Epidermal melanocyte (primary cell): Measurements from ENCODE around the gene MTHFS.

Experiments used
- DNase-seq: peaks from one replicate; pipeline ENCODE4 v3.0.0; 2011; ENCODE audit warnings: low spot score; ENCODE audit not compliant: insufficient read length

The MTHFS gene

DNA sequence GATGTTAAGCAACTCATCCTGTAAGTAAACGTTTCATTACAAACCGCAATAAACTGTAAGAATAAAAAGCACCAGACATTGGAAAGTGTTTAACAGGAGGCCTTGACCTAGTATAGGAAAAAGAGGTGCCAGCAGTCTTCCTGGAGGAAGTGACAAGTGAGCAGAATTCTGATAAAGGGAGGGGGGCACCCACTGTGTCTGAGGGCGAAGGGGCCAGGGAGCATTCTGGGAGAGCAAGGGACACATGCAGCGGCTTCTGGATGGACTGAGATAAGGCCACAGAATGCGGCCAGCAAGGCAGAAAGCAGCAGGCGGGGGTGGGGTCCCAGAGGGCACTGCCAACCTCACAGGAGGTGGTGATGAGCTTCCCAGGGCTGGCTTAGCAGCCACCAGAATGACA is 80.2 kb downstream of the MTHFS start:
- no peak for DNase-seq

DNA sequence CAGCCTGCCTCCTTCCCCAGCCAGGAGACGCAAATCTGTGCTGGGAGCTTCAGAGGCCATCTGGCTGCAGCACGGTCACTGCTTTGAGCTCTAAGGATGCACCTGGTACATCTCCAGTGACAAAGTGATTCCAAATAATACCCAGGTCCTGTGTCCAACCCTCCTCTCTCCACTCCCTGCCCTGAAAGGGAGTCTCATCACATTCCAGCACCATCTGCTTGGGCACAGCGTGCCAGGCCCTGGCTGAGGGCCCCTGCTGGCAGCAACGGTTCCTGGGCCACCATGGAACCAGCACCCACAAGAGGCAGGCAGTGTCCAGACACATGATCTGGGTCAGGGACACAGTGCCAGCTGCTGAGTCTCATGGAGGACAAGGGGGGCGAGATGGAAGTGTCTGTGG is 81.3 kb downstream of the MTHFS start:
- no peak for DNase-seq

DNA sequence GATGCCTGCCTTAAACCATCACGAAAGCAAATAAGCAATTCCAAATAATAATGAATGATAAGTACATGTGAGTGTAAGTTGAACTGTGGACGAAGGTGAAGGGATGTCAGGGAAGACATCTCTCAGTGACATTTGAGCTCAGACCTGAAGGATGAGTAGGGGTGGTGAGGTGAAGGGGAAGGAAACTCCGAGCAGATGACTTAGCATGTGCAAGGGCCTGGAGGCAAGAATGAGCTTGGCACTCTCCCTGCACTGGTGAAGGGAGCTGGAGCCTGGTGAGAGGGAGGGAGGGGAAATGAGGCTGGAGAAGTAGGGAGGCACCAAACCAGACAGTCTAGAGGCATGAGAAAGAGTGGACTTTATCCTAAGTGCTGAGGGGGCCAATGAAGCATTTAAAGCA is 84.3 kb downstream of the MTHFS start:
- no peak for DNase-seq

- DNase-seq: peak; percentile 43
Measured at GRCh38 chr15:79811406-79812405, 85.1 kb downstream of the MTHFS start.

- DNase-seq: no peak
Measured at GRCh38 chr15:79804838-79805237, 92.0 kb downstream of the MTHFS start.

DNA sequence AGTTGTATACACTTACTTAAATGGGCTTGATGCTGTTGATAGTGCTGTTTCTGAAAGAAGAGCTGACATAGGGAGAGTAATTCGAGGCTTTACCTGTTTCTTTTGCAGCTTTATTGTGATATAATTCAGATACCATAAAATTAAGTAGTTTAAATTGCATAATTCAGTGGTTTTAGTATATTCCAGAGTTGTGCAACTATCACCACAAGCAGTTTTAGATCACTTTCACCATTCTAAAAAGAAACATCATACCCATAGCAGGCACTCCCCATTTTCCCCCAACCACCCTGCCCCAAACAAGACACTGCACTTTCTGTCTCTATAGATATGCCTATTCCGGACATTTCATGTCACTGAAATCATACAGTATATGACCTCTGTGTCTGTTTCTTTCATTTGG is 98.5 kb downstream of the MTHFS start:
- no peak for DNase-seq
